ENCODE results near the gene PLA2G6. TPM values are rescaled to one million over a fixed set of nuclear protein-coding genes. Genes with fewer than 3 reads are reported as not detected.

The PLA2G6 gene
- total and polyA plus RNA-seq, 2 of the 8 experiments (the other 6 are each of a cell fraction or from before 2014, with no cell fraction given): 13.2 to 21.0 TPM

DNA sequence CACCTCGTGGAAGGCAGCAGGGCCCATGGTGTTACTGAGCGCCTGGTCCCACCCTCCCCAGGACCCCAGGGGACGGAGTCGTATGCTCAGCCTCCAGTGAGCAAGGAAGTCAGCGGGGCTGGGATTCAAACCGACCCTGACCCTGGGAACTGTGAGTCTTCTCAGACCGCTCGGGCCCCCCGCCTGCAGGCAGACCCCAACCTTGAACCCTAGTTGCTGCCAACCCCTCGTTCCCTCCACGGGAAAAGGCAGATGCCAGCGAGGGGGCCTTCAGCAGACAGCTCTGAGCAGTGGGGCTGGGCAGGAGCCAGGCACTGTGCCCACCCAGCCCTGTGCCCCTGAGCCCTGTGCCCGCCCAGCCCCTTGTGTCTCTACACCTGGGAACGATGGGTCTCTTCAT, 104.0 kb downstream of the PLA2G6 start:
- ChIA-PET CTCF (ENCODE audit: partially characterized antibody) (interaction anchor here (1.3 to 2.2 kb wide), 2 partner anchors 12 to 20 kb away, joined by 4 to 7 read pairs; no protein-coding TSS in a partner anchor), POLR2A (ENCODE audit: partially characterized antibody) (interaction anchor here (0.6 to 1.5 kb wide), 3 partner anchors 12 to 324 kb away, joined by 3 read pairs; no protein-coding TSS in a partner anchor)
- Histone ChIP-seq H3K79me2 (ENCODE audit: control insufficient read depth in 1 of 2, insufficient read depth in 2 of 2, low read length in 2 of 2) (no peaks in the 10 kb centered on the region), H2BK12ac (ENCODE audit: low read depth, low read length) (no peak overlapping the region), H4K91ac (replicated peaks; ENCODE audit: insufficient read length, low read length) (no peak overlapping the region), H2BK15ac (ENCODE audit: low read length) (no peak overlapping the region), H4K20me1 (replicated peaks in 1 of 2; ENCODE audit: control insufficient read depth in 1 of 2, insufficient read depth in 2 of 2, low read length in 2 of 2) (peaks cover 0 to 5% of the 10 kb centered on the region in 2 experiments), H3K9me3 (ENCODE audit: insufficient read depth in 2 of 2, low read depth in 1 of 2, low read length in 1 of 2) (no peaks in the 10 kb centered on the region), H3K4me2 (ENCODE audit: insufficient read depth in 1 of 2, low read depth in 2 of 2, low read length in 2 of 2) (no peak overlapping the region), H3K23ac (ENCODE audit: insufficient read length) (no peak overlapping the region), H4K8ac (ENCODE audit: extremely low read depth, insufficient read depth, low read length) (no peak overlapping the region), H3K18ac (ENCODE audit: extremely low read depth, low read length) (no peak overlapping the region), H2AK5ac (ENCODE audit: low read depth, low read length) (no peak overlapping the region), H3K23me2 (ENCODE audit: low read depth, low read length) (peaks cover 3% of the 10 kb centered on the region), H3K27ac (ENCODE audit: low read depth, low read length) (no peak overlapping the region), H2BK20ac (ENCODE audit: low read length) (no peak overlapping the region), H4K5ac (ENCODE audit: insufficient read length, low read depth, low read length) (no peak overlapping the region), H3K14ac (ENCODE audit: insufficient read length) (no peak overlapping the region), H3K27me3 (replicated peaks in 1 of 4; ENCODE audit: control insufficient read depth in 3 of 4, extremely low read depth in 1 of 4, insufficient read depth in 3 of 4, low read length in 3 of 4) (peaks cover 7 to 30% (median 29%) of the 10 kb centered on the region in 4 experiments), H3K79me1 (ENCODE audit: low read depth, low read length) (no peaks in the 10 kb centered on the region), H3K4me1 (replicated peaks in 1 of 4; ENCODE audit: control insufficient read depth in 3 of 4, insufficient read depth in 4 of 4, low read length in 3 of 4) (peaks cover 0 to 13% (median 11%) of the 10 kb centered on the region in 4 experiments; a peak in 5 of 7 replicates), H3K4ac (replicated peaks; ENCODE audit: insufficient read length, low read depth, low read length) (no peak overlapping the region), H2BK120ac (replicated peaks; ENCODE audit: low read depth, low read length) (no peak overlapping the region), H2AFZ (ENCODE audit: low read length) (no peak overlapping the region), H3K56ac (replicated peaks; ENCODE audit: insufficient read length, low read depth, low read length) (no peak overlapping the region), H3K36me3 (ENCODE audit: control insufficient read depth in 2 of 4, insufficient read depth in 4 of 4, low read length in 3 of 4) (peaks cover 2 to 10% (median 3%) of the 10 kb centered on the region in 4 experiments; a peak in 5 of 8 replicates), H3K4me3 (ENCODE audit: extremely low read depth in 1 of 4, insufficient read depth in 2 of 4, low read depth in 3 of 4, low read length in 4 of 4) (no peak overlapping the region), H2BK5ac (ENCODE audit: low read depth, low read length) (no peak overlapping the region), H3K9ac (replicated peaks in 1 of 4; ENCODE audit: extremely low read depth in 1 of 4, low read depth in 3 of 4, low read length in 3 of 4) (no peak overlapping the region)
- 93% methylated on average over 14 of the region's 14 CpGs; no CpG with 5 or more reads in 1 of the 2 experiments for WGBS, 2 experiments (ENCODE audit: extremely low coverage in 1 of 2, insufficient coverage in 1 of 2, insufficient read length in 1 of 2, insufficient replicate concordance in 2 of 2, low coverage in 1 of 2, low lambda C conversion rate in 2 of 2, missing lambda C conversion rate in 1 of 2)
- TF ChIP-seq CBX8 (IDR thresholded peaks at IDR 0.05; ENCODE audit: borderline replicate concordance, low read depth, low read length) (no peak), EP300 (IDR thresholded peaks at IDR 0.05; ENCODE audit: borderline replicate concordance in 1 of 2, low read depth in 2 of 2, low read length in 2 of 2) (no peak), SIN3A (conservative IDR thresholded peaks at IDR 0.05 in 1 of 2, IDR thresholded peaks at IDR 0.05 in 1 of 2; ENCODE audit: low read depth in 1 of 2, low read length in 2 of 2) (no peak), KDM1A (IDR thresholded peaks at IDR 0.05; ENCODE audit: borderline replicate concordance, low read length) (no peak), RXRA (IDR thresholded peaks at IDR 0.05; ENCODE audit: insufficient read depth, low read depth, low read length) (no peak), CHD1 (IDR thresholded peaks at IDR 0.05; ENCODE audit: low read depth, low read length) (no peak), CHD2 (IDR thresholded peaks at IDR 0.05; ENCODE audit: low read length) (no peak), HDAC2 (IDR thresholded peaks at IDR 0.05; ENCODE audit: borderline replicate concordance in 1 of 2, low read depth in 2 of 2, low read length in 2 of 2) (no peak)
- no peak for FAIRE-seq
- no peak for DNase-seq (ENCODE audit: low read depth in 1 of 2, low spot score in 2 of 2)
